GM18867 (cell line): ENCODE data around the gene MEOX2.
A peak's percentile ranks its signal among the peaks of the same experiment; 100 is the strongest.

Experiments
- ATAC-seq: cut with Tn5 transposase; IDR thresholded peaks from one replicate; pipeline ENCODE4 v1.9.1; 2021; ENCODE audit warnings: mild to moderate bottlenecking, moderate library complexity; ENCODE audit not compliant: unreplicated experiment

The MEOX2 gene

DNA sequence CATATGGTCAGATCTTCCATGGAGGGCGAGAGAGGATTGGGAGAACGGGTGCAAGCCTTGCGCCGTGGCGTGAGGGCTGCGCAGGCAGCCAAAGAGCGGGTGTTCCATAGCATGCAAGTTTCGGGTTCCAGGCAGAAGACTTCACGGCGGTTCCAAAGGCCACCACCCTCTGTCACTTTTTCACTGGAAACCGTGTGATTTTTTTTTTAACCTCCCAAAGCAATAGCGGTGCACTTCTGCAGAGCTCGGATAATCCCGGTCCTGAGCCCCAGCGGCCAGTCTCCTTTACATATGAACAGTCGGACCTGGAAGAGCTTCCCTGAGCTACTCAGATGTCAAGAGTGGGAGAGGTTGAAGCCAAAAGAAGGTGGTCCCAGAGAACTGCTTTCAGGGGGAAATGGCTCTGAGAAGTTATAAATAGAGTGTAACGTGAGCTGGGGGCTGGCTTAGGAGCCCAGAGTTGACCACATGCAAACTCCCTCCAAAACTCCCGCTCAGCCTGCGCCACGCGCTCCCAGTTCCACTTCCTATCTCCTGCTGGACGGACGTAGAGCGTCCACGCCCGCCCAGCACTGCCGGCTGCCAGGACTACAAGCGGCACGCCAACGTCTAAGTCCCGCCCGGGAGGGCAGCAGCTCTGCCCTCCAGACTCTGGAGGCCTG, at the start of gene MEOX2:
Gene MEOX2, minus strand, starts transcription at position 389 of the 662 bp plus-strand sequence. Its CDS starts 281 bp downstream, at position 108.
- ATAC-seq, result no peak

DNA sequence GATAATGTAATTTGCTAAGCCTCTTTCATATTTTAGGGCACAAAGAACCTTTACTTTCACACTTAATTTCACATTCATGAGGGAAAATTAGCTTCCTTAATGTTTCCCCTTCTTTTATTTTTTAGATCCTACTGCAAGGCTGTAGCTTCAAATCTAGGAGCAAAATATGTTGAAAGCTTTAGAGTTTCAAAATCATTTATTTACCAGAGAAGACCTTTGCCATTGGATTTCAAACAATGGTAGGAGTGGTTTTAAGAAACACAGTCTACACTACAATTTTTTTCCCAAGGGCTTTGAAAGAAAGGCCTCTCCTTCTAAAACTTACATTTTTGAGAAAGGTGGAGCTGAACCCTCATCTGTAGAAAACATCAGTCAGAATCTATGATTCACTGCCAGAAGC, 43.3 kb upstream of the MEOX2 start:
- ATAC-seq, result no peak

DNA sequence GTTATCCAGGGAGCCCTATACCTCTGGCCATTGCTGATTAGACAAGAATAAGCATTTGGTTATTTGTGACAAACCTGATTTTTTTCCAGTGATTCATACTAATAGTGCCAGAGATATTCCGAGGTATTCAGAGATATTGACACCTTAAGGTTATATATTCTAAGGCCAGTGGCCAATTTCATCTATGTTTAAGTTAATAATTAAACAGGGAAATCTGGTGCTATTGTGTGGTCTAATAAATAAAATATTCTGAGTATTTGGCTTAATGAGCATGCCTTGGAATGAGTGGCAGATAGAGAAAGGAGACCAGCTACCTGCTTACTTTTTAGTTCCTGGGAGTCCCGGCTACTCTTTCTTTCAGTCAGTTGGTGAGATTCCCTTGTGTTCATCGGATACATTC, 38.6 kb upstream of the MEOX2 start:
- no peak for ATAC-seq

DNA sequence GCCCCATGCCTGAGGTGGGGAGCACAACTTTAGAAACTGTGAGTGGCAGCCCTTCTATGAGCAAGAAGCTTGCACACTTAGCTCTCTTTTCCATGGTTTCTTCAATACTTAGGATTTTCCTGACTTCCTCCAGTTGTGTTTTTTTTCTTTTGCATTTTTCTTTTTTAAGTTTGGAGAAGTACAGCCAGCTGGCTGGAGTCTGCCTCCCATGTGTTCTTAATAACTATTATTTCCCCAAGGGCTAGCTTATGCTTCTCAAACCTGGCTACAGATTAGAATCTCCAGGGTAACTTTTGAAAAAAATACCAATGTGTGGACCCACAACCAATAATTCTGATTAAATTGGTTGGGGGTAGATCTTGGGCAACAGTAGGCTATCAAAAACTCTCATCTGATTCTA, 37.4 kb upstream of the MEOX2 start:
- no peak for ATAC-seq

GRCh38 chr7:15720849-15721471, 34.5 kb upstream of the MEOX2 start:
- ATAC-seq, result peak; percentile 44

GRCh38 chr7:15719311-15719710, 32.8 kb upstream of the MEOX2 start:
- ATAC-seq, result no peak

GRCh38 chr7:15715435-15715834, 29.0 kb upstream of the MEOX2 start:
- ATAC-seq, result no peak

DNA sequence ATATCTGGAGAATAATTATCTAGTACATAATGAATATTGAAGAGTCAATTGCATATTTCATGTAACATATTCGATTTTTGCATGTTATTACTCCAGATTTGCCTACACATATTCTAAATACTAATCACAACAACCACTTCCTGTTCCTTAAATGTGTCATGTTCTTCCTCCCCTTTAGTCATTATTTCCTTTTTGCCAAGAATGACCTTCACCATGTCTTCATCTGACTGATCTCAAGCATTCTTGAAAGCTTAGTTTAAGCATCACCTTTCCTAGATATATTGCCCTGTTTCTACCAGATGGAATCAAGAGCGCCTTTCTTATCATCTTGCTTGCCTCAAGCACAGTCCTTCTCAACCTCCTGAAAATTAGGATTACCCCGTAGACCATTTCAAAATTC, 23.5 kb upstream of the MEOX2 start:
- no peak for ATAC-seq

- no peak for ATAC-seq
These were observed 21.1 kb upstream of the MEOX2 start for GRCh38 chr7:15707570-15707969.

DNA sequence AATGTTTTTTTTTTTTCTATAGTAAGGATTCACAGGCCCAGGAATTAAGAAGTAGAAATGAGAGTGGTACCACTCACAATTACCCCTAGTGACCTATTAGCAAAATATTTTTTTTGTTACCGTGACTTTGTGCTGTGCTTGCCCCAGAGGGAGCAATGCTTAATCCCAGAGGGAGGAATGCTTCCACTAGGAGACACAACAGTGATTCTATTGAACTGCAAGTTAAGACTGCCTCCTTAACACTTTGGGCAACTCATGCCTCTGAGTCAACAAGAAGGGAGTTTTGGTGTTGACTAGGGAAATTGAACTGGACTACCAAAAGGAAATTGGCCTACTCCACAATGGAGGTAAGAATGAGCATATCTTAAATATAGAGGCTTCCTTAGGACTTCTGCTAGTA, 17.2 kb upstream of the MEOX2 start:
- ATAC-seq, result no peak

- no peak for ATAC-seq
These were observed 6.1 kb upstream of the MEOX2 start for GRCh38 chr7:15692501-15693020.

DNA sequence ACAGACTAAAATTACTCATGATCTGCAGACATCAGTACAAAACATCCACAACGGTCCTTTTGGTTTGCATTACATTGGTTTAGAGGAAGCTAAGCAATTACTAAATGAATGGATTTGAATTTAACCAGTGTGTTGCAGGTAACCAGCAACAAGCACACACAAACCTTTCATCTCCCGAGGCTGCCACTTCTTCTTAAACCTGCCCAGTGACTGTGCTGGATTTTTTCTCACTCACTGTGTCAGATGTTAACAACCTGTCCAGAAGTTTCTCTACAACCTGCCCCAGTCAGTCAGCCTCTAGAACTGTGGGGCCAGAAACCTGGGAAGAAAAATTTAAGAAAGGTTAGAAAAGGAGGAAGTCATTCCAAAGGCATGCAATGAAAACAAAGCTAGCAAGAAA, 2.4 kb upstream of the MEOX2 start:
- no peak for ATAC-seq

- no peak for ATAC-seq
These were observed 1.8 kb upstream of the MEOX2 start for GRCh38 chr7:15688279-15688626.

GRCh38 chr7:15687546-15688278, 1.2 kb upstream of the MEOX2 start:
- ATAC-seq, result no peak

DNA sequence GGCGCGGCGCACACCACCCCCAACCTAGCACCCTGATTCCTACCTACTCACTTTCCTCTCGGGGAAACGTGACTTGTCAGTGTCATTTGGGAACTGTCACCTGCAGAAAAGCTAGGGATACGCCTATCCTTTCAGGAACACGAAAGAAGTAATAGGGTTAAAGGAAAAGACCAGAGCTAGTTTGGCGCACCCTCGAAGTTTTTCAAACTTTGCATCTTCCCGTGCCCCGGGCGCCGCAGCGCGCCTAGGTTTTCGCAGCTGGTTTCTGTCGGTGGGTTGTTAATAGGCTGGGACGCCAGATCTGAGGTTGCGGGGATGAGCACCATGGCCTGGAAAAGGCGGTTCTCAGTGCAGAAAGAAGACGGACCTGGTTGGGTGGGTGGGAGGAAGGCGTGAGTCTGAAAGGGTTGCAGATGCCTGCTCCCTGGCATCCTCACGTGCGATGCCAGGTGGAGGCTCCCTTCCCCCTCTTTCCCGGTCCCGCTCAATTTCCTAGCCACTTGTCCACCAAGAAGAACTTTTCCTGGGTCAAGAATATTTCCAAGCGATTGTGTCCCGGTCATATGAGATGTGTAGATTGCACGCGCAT, 568 bp upstream of the MEOX2 start:
- no peak for ATAC-seq

DNA sequence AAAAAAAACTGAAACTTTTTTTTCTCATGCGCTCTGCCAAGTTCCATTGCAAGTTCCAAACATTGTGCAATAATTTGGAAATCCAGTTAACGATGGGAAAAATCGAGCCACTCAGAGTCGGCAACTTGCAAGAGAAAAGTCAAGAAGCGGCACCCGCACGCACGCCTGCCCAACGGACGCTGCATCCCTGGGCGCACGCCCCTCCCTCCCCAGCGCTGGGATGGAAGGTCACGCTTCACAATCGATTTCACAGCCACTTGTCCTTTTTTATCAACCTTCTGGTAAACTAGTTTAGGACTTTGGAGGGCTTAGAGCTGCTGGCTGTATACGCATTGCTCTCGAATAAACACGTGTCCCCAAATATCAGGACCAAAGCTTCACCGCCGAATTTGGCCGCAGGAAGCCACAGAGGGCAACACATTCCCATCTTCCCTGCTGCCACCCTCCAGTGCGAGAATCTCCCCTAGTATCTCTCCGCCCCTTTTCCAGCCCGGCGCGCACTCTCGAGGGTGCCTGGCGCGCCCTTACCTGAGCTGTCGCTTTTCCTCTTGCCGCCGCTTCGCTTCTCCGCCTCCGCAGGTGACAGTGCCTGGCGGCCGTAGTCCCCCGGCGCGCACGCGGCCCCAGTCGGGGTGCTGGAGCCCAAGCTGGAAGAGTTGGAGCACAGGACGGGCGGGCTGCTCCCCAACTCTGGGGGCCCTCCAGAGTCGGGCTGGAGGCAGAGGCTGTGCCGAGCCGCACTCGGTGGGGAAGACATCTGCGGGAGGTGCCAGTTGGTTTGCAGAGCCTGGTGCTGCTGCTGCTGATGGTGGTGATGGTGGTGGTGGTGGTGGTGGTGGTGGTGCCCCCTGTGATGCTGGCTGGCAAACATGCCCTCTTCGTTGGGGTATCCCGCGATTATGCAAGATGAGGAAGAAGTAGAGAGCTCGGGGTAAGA, 857 bp downstream of the MEOX2 start:
- no peak for ATAC-seq

GRCh38 chr7:15684871-15685270, 1.6 kb downstream of the MEOX2 start:
- ATAC-seq, result no peak

DNA sequence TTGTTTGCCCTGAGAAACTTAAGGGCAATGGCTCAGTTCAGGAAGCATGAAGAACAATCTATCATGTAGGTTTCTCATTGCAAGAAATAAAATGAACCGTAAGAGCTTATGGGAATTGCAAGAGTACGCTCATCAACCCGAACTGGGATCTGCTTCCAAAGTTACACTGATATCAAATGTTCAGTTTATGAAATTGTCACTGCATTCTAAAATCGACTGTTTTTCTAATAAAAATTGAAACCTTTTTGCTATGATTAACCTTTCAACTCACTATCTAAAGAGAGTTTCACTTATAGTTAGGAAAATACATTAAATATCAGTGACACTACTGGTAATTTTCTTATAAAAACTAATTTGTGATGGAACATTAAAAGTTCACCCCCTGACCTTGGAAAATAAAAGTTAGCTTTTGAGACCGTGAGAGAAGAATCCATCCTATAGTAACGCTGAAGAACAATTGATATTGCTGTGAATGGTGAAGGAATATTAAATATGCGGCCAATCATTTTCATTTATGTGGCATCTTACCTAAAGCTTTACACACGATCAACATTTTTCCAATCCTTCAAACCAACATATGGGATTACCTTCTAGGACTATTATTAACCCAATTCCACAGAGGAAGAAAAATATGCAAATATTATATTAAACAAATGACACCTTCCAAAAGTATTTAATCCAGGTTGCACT, 2.2 kb downstream of the MEOX2 start:
- ATAC-seq, result no peak

GRCh38 chr7:15682751-15683245, 3.7 kb downstream of the MEOX2 start:
- ATAC-seq, result no peak

- no peak for ATAC-seq
These were observed 4.4 kb downstream of the MEOX2 start for GRCh38 chr7:15682111-15682510.
